Fibroblast of skin of left biceps (primary cell): ENCODE data around the gene NDUFA12.

ENCODE experiments used
- DNase-seq, 2 experiments: peaks; one replicate each; pipeline ENCODE4 v3.0.0-alpha.2; 2013; ENCODE audit warnings: low read depth in 2 of 2

Gene NDUFA12

DNA sequence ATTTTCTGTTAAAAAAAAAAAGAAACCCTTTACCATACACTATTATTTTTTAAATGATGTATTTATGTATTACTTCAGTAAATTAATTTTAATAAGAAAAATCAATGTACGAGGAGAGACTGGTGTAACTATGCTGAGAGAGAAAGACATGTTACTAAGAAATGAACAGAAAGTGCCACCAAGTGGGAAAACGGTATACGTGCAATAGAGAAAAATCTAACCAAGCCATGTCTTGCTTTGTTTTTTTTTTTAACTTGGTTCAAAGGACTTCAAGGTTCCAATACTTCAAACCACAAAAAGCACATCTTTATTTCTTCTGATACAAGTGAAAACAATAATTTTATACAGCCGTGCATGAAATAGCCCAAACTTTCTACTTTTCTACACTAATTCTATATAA, 22.9 kb downstream of the NDUFA12 start:
- no peak for DNase-seq

DNA sequence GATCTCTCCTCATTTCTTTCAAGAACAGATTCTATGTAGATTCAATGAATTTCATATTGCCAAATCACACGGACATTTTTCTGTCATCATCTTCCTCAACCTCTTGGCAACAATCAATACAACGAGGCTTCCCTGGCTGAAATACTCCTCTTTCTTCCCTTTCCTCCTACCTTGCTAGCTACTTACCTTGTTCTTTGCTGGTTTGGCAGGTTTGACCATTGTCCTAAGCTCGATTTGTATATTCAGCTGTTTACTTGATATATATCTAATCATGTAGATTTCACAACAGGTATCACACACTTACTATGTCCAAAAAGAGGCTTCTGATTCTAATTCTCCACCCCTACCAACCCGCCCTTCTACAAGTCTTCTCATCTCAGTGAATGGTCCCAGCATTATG, 23.6 kb downstream of the NDUFA12 start:
- no peak for DNase-seq

DNA sequence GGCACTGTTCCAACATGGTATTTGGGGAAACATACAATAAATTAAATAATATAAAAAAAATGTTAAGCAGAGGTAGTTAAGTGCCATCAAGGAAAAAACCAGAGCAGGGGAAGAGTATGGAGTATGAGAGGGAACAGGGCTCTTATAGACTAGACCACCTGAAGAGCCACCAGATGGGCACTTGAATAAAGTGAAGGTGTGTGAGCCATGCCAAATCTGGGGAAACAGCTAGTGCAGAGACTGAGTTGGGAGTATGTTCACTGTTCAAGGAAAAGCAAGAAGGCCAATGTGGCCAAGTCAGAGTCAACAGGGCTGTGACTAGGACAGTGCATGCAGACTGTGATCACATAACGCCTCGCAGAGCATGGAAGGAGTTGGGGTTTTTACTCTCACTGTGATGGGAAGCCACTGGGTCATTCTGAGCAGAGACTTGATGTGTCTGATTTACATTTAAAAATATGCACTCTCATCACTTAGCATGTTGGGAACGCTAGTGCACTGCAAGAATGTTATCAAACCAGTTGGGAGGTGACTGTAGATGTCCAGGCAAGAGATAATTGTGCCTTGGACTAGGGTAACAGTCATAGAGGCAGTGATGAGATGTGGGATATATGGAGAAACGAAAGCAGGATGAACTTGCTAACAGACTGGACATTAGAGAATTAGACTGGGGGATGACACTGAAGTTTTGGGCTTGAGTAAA, 25.6 kb downstream of the NDUFA12 start:
- no peak for DNase-seq

DNA sequence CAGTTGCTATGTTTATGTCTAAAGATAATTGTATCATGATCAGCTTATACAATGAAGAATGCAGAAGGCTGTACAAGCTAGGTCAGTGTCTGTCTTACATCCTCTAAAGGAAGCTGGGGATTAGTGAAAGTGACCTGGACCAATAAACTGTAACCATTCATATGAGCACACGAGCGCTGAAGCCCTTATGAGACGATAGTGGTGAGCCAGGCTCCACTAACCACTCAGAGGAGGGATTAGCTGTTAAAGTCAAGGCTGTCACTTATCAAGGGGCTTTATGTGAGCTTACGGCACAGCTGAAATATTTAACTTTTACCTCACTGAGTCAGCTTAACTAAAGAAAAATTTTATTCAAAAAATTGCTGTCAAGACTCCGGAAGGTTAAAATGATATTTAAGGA, 30.3 kb downstream of the NDUFA12 start:
- no peak for DNase-seq

DNA sequence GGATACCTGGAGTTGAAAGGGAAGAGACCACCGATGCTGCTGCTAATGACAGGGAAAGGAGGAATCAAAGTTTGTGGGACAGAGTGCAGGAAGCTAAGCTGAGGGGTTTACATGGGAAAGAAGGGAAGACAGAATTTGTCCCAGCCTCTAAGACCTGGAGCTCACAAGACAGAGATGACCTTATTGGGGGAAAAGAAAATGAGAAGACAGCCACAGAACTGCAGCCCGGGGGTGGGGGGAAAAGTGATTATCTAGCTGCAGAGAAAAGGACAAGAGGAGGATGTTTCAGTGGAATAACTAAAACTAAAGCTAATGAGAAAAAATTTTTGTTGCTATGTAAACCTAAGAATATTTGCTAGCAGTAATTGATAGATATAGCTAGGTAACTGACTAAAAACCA, 30.7 kb downstream of the NDUFA12 start:
- no peak for DNase-seq

DNA sequence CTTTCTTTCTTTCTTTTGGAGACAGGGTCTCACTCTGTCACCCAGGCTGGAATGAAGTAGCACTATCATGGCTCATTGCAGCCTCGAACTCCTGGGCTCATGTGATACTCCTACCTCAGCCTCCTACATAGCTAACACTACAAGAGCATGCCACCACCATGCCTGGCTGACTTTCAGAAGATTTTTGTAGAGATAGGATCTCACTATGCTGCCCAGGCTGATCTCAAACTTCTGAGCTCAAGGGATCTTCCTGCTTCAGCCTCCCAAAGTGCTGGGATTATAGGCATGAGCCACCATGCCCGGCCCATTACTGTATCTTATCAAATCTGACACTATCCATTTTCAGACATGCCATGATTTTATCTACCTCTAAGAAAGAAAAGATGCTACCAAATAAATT, 31.6 kb downstream of the NDUFA12 start:
- DNase-seq: no peak

DNA sequence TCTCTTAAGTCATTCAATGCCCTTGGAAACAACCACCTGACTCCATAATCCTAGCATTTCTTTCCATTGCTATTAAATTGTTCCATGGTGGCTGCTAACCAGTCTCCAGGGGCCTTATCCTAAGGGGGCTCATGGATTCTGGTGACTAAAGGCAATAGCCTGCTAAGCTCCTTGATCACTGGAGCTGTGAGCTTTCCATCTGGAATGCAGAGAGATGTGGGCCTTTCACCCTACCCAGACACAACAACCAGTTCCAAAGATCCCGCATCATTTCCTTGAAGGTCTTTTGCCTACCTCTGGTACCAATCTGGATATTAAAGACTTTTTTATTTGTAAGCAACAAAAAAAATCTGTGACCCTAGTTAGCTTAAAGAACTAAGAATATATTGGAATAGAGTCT, 32.9 kb downstream of the NDUFA12 start:
- no peak for DNase-seq

DNA sequence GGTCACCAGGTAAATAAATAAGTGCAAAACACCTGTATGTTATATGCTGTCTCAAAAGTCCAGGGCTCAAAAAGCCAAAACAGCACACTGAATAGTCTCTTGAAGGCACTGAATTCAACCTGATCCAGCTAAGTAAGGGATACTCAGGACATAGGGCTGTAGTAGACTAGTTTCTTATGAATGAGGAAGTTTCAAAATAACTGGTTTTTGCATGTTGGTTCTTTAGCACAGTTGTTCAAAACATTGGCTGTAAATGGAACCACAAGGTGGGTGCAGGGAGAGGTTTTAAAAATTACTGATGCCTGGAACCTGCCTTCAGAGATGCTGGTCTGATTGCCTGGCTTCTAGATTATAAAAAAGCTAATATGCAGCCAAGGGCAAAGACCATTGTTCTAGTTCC, 34.1 kb downstream of the NDUFA12 start:
- DNase-seq: no peak

DNA sequence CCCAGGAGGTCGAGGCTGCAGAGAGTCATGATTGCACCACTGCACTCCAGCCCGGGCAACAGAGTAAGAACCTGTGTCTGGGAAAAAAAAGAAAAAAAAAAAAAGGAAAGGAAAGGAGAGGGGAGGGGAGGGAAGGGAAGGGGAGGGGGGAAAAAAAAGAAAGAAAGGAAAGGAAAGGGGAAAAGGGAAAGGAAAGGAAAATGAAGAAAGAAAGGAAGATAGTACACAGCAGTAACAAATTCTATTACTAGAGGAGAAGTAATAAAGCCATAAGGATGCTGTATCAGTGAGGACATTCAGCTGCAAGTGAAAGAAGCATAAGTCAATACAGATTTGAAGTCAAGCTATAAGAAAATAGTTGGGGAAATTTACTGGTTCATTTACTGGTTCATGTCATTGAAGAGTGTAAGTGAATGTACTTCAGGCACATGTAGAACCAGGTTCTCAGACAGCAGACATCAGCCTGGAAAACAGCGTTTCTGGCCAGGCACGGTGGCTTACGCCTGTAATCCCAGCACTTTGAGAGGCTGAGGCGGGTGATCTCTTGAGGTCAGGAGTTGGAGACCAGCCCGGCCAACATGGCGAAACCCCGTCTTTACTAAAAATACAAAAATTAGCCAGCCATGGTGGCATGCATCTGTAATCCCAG, 37.4 kb downstream of the NDUFA12 start:
- DNase-seq: no peak

DNA sequence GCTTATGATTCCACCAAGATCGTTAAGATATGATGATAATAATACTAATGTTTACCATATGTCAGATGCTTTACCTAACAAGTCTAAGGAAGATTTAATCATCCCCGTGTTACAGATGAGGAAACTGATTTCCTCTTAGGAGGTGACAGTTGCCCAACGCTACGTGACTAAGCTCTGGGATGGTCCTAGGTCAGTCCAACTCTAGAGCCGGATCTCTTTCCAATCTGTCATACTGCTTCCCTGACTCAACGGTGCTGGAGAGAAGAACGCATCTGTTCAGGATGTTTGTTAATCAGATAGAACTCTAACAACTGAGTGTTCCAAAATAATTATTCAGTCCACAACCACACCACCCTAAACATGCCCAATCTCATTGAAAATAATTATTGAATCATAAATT, 39.8 kb downstream of the NDUFA12 start:
- DNase-seq: no peak

DNA sequence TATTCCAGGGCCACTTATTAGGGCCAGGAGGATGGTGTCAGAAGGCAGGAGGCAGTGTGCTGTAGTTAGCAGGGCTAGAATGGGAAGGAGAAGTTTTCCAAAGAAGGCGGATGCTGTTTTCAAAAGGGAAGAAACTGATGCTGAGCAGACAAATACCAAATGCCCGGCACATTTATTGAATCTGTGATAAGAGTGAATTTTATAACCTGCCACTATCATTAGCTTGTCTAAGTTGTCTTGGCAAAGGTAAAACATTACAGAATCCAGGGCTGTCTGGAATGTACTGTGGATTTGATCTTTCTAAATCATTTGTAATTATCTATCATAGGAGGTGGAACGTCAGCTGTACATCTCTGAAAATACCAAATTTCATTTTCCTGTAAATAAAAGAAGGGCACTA, 40.8 kb downstream of the NDUFA12 start:
- DNase-seq: no peak

DNA sequence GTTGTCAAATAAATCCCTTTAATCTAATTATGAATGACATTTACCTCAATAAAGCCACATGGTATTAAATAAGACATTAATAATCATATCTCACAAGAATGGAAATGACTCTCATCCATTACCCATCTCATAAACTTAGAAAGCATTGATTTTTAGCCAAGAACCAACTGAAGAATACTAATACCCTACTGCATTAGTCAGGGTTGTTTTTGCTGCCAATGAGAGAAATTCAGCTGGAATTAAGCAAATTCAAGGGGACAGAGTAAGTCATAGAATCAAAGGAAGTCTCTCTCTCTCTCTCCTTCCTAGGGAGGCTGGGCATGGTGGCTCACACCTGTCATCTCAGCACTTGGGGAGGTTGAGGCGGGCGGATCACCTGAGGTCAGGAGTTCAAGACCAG, 41.6 kb downstream of the NDUFA12 start:
- no peak for DNase-seq

DNA sequence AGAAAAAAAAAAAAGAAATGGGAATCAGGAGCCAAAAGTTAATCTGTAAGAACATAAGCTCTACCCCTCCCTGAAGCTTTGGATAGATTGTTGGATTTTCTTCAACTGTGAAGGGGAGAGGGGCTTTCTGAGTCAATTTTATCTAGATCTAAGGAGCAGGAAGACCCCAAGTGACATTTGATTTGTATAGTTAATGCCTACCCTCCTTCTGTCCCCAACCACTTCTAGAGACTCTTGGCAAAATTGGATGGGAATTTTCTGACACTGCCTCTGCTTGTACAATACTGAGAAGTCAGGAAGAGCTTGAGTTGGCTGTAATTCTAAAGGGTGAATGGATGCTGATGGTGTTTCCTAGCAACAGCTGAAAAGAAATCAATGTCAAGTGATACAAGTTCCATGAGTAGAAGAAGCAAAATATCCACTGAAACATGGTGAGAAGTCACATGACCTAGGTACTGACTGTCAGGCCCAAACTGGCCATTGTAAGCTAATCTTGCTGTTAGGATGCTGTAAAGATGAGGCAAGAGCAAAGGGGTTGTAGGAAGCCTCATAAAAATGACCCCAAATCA, 42.2 kb downstream of the NDUFA12 start:
- DNase-seq: no peak

DNA sequence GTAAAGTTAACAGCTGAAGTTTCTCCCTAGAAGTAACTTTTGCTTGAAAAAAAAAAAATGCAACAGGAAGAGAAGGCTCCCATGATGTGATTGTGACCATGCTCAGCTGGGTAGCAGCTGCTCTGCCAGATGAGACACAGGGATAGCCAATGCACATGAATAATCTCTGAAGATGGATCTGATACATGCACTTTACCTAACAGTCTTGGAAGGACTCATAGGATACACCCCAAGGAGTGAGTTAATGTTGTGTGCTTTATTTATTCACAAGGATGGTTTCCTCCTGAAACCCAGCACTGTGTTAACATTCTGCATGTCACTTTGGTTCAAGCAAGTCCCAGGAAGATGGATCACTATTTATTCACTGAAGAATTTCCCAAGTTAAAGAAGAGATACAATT, 46.5 kb downstream of the NDUFA12 start:
- DNase-seq: no peak

DNA sequence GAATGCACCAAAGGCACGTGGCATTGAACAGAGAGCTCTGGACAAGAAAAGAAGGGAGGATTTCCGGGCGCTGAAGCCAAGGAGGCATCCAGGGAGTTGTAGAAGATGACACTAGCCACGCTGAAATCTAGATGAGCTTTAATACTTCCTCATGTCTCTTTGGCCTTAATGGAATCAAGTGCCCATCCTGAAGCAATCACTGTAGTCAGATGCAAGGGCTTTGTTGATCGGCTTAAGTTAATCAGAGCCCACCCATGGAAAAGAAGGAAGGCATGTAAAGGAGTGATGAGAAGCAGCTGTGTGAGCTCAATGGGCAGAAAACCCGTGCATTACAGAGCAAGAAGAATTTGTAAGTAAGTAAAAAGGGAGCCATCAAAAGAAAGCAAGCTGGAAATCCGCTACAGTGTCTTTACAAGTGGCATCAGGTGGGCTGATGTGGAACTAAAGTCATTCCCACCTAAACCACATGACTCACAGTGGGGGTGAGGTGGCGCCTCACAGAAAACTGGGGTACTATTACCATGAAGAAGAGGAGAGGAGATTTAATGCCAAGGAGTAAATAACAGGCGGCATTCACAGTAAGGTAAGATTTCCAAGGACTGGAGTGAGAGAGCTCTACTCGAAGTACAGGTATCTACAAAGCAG, 48.4 kb downstream of the NDUFA12 start:
- DNase-seq: no peak

DNA sequence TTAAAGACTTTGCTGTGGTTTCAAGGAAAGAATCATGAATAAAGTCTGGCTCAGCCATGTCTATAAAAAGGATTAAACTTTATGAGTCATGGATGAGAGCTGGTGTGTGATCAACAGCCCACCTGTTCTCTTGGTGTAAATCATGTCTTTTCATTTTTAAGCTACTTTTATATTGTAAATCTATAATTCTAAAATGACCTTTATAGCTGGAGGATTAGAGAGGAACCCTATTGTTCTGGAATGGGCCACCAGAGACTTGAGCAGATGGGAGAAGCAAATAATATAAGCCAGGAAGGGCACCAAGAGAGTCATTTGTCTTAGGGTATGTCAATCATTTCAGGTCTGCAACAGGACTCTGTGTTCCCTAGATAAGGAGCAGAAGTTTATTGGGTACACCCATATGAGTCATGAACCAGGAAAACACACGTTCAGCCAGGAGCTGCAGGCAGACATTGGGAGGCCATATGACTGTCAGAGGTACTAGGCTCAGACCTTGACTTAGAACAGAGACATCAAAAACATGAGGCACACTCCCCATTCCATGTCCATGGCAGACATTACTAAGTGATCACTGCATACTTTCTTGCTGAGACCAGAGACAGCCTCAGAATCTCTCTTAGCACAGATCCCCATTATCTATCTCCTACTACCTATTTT, 49.3 kb downstream of the NDUFA12 start:
- DNase-seq: no peak

DNA sequence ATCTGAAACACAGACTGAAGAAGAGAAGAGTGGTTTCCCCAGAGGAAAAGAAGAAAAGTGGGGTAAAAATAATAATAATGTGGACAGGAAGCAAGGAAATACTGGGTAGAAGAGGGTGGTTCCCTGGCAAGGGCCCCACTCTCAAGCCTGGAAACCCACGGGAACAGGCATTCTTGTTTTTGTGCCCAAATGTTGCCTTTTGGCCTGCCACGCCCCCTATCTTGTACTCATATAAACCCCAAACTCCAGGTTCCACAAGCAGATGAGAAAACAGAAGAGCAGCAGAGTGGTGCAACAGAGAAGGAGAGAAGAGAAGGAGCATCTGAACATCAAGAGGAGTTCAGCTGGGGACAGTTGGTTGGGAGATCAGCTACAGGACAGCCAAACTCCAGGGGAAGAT, 51.2 kb downstream of the NDUFA12 start:
- DNase-seq: no peak

DNA sequence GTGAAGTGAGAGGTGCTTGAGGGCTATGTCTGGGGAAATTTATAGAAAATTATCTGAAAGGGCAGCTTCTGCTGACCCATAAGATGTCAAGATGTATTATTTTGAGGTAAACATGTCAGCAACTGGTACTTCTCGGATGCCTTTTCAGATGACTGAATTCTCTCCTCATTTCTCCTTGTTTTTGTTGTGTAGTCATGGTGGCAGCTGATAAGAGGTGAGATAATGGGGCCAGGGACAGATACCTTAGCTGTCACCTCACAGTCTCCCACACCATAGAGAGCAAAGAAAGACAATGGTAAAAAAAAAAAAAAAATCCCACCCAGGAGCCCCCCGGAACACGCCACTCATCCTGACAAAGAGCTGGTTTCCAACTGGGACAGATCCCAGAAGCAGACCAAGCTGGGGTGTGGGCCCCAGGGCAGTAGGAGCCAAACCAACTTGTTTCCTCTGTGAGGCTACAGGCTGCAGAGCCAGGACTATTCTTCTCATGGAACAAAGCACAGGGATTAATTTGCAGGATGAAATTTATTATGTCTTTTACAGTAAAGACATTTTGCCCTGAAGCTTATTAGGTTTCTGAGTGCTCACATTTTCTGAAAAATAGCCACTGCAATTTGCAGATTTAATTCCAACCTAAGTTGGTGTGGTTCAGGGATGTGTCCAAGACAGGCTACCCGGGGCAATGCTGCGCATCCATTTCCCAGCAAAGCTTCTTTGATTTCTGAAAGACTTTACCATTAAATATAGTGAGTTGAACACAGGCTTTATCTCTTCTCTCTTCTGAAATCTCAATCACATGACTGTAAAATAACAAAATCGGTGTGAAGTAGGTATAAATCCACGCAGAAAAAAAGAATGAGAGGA, 52.2 kb downstream of the NDUFA12 start:
- DNase-seq: no peak

DNA sequence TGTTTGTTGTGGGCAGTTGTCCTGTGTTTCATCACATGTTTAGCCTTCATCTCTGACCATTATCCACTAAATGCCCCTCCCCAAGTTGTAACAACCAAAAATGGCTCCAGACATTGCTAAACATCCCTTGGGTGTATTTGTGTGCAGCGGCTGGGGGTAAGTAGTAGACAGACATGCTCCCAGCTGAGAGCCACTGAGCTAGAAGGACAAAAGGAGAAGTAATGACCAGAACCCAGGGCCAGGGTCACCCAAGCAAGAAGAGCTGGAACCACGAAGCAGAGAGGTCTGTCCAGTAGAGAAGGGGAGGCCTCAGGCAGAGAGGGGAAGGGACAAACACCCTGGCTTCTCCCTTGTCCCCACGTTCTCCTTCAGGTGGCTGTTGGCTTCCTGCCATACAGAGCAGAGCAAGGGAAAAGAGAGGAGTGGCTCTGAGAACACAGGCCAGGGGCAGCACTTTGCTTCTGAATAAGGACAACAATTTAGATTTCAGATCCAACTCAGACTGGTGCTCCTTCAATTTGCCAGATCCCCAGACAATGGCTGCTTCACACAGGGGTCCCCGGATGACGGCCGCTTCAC, 55.2 kb downstream of the NDUFA12 start:
- DNase-seq: no peak

DNA sequence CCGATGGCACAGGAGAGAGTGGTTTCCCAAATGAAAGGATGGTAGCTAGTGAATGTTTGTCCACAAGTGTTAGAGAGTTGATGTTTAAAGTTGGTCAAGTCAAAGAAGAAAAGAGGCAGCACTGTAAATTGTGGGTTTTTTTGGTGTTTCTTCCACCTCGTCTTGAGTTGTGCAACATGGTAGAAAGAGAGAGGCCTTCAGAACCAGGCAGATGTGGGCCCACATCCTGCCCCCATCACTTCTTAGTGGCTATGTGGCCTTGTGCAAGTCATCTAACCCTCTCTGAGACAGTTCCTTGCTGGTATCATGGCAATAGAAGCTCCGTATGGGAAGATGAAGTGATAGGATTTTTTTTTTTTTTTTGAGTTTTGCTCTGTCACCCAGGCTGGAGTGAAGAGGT, 60.8 kb downstream of the NDUFA12 start:
- no peak for DNase-seq

DNA sequence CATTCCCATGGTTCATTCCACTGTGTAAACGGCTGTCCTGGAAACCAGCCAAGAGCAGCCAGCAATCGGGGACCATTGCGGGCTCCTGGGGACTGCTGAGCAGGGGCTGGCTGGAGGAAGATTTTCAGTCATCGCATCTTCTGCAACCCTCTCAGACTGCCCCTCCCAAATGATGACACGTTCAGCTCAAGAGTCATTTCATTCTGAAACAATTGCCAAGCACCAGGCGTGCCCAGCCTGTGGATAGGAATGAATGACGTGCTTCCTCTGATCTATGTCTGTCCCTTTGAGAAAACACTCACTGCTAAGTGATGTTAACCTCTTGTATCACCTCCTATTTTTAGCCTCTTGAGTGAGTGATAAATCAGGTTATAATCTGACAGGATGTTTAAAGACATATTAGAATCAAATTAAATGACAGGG, 62.0 kb downstream of the NDUFA12 start:
- peak; percentile 47 to 52 for DNase-seq
